CD1c-positive myeloid dendritic cell (primary cell): ENCODE measurements around the gene TST.

Source experiments
- DNase-seq: peaks from one replicate; pipeline ENCODE4 v3.0.0-alpha.2; 2016; ENCODE audit errors: extremely low spot score

TST gene

DNA sequence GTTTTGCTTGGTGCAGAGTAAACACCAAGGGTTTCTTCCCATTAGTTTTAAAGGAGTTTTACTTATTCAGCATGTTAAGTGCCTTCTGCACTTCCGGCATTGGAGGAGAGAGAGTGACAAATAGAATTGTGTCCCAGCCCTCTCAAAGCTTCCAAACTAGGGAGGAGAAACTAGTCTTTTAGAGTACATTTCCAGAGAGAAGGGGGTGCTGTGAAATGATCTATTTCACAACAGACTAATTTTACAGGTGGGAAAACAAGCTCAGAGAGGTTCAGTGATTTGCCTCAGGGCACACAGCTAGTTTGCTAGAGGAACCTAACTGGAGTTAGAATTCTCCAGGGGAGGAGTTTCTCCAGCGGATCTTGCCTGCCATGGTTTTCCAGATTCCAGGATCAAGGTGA, 12.9 kb upstream of the TST start:
- no peak for DNase-seq

DNA sequence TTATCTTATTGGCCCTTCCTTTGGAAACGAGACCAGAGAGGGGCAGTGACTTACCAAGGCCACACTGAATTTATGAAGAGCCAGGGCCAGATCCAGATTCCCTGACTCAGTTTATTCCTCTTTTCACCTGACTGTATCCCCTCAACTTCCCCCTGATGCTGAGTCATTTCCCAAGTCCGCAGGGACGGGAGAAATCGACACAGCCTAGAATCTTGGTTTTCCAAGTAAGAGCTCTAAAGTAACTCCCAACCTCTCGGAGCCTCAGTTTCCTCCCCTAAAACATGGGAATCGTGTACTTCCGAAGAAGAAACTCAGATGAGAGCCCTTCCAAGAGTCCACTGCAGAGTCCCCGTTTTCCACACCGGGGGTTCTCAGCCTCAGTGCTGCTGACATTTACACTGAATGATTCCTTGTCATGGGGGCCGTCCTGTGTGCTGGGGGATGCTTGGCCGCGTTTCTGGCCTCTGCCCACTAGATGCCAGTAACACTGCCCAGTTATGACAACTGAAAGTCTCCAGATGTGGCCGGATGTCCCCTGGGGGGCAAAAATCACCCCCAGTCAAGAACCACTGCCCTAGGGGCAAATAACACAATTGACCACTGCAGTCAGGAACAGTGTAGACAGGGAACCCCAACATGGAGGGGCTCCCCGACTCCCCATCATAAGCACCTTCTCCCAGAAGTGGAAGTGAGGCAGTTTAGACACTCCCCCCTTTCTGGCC, 11.5 kb upstream of the TST start:
- no peak for DNase-seq

DNA sequence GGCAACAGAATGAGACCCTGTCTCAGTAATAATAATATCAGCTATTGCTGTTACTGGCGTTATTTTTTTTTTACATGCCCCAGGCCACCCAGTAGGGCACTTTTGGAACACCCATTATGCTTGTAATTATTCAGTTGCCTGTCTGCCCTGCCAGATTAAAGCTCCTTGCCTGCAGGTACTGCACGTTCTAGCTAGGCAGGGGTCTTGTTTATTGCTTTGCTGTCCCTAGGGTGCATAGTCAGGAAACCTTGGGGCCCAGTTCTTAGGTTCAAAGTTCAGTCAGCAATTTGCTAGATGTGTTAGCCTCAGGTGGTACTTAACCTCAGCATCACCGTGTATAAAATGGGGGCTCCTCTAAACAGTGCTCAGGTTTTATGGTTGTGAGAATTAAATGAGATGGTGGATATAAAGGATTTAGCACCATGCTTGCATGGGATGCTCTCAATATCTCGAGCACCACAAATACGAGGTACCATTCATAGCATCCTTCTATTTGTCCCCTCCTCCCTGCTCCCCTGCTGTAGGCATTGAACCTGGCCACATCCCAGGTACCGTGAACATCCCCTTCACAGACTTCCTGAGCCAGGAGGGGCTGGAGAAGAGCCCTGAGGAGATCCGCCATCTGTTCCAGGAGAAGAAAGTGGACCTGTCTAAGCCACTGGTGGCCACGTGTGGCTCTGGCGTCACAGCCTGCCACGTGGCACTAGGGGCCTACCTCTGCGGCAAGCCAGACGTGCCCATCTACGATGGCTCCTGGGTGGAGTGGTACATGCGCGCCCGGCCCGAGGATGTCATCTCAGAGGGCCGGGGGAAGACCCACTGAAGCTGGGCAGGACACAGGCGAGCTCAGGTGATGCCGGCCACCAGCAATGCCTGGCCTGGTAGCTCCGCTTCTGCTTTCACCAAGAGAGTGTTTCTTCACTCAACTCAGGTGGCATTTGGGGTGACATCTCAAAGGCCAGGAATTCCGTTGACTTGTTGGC, 9.7 kb upstream of the TST start:
- DNase-seq = no peak

DNA sequence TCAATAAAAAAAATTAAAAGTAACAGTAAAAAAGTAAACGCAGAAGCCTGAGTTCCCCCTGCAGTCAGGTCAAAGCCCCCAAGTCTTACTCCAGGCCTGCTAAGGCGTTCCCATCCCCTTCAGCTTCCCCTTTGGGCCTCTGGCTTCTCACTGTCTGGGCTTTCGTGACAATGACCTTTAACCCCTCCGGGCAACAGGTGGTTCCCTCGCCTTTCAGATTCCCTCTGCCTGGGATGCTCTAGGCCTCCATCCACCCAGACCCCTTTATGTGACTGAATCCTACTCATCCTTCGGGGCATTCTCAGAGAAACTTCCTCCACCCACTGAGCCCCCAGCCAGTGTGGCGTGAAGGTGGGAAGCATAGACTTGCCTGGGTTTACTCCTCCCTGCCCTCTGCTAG, 8.3 kb upstream of the TST start:
- no peak for DNase-seq

DNA sequence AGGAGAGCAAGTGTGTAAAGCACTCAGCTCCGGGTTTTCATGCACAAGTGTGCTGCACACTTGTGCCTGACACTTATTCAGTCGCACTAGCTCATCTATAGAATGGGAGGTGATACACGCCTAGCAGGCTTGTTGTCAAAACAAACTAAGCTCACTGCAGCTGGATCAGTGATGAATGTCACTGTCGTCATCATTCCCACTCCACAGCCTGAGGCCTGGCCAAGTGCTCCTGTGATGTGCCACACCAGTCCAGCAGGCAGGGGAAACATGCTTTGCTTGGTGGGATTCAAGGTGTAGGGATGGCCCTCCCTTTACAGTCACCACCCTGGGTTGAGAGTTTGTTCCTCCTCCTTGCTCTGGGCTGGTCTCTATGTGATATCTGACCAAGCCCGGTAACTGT, 7.1 kb upstream of the TST start:
- no peak for DNase-seq

DNA sequence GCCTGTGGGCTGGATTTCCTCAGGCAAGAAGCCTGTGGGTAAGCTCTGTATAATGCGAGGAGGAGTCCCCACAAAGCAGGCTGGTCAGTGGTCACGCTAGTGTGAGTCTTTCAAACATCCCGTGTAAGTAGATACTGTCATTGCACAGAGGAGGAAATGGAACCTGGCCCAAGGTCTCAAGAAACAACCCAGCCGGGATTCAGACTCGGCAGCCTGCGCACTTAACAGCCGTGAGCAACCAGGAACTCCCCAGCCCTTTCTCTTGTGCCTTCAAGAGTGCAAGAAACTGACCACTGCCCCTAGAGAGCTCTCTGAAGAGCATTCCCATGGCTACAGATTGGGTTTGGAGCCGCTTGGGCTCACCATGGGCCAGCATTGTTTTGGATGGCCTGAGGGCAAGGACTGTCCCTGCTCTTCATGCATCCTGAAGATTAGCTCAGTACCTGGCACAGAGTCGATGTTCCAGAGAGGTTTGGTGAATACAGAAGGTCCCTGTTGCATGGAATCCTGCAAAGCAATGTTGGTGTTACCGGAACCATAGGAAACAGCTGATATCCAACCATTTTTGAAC, 6.3 kb upstream of the TST start:
- DNase-seq = no peak

DNA sequence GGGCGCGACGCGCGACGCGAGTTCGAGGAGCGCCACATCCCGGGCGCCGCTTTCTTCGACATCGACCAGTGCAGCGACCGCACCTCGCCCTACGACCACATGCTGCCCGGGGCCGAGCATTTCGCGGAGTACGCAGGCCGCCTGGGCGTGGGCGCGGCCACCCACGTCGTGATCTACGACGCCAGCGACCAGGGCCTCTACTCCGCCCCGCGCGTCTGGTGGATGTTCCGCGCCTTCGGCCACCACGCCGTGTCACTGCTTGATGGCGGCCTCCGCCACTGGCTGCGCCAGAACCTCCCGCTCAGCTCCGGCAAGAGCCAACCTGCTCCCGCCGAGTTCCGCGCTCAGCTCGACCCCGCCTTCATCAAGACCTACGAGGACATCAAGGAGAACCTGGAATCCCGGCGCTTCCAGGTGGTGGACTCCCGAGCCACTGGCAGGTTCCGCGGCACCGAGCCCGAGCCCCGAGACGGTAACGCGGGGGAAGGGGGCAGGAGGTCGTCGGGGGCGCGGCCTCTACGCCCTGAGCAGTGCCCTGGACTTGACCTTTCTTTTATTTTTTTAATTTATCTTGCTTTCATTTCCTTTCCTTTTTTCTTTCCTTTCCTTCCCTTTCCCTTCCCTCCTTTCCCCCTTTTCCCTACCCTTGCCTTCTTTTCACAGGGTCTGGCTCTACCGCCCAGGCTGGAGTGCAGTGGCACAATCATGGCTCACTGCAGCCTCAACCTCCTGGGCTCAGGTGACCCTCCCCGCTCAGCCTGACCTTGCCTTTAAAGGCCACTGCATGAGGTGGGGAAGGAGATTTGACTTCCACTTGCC, 5.3 kb upstream of the TST start:
- no peak for DNase-seq

DNA sequence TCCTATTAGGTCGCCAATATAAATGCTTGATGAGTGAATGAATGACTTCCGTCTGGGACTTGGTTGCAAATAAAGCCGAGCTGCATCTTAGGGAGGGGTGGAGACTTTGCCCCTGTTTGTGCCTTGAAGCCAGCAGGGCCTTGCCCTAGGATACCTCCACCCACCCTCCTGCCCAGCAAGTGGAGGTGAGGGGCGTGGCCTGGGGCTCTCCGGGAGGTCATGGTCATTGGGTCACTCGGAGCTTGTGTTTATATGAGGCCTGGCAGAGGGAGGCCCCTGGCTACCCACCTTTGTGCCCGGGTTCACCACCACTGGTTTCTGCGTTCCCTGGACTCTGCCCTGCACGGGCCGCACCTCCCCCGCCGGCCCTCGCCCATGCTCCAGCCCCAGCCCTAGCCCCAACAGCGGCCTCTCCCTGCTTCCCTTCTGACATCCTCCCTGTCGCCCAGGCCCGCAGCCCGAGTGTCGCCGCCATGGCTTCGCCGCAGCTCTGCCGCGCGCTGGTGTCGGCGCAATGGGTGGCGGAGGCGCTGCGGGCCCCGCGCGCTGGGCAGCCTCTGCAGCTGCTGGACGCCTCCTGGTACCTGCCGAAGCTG, 4.6 kb upstream of the TST start:
- DNase-seq = no peak

DNA sequence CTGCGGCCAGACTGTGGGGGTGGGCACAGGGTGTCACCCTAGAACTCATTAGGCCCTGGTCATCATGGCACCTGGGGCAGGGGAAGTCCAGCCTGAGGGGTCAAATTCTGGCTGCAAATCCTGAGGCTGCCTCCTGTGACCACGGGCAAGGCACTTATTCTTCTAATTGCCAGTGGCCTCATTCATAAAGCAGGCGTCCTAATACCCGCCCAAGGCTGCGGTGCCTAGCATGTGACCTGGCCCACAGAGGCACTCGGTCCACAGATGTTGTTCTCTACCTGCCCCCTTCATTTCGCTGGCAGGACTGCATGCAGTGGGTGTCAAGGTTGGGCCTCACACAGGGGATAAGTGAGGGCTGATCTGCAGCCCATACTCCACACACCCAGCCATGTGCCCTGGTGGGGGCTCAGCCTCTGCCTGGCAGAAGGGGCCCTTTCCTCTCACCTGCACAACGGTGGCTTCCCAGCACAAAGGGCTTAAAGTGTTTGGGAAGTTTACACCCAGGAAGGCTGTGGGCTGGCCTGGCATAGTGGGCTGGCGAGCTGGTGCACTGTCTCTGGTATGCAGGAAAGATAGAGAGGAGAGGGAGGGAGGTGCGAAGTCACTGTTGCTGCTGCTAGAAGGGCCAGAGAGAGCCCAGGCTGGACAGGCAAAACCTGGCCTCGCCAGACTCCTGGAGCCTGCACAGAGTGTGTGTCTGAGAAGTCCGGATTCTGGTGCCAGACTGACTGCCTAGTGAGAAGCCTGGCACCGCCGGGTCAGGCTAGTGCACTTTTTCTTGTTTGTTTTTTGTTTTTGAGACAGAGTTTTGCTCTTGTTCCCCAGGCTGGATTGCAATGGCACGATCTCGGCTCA, 3.5 kb upstream of the TST start:
- DNase-seq = no peak

DNA sequence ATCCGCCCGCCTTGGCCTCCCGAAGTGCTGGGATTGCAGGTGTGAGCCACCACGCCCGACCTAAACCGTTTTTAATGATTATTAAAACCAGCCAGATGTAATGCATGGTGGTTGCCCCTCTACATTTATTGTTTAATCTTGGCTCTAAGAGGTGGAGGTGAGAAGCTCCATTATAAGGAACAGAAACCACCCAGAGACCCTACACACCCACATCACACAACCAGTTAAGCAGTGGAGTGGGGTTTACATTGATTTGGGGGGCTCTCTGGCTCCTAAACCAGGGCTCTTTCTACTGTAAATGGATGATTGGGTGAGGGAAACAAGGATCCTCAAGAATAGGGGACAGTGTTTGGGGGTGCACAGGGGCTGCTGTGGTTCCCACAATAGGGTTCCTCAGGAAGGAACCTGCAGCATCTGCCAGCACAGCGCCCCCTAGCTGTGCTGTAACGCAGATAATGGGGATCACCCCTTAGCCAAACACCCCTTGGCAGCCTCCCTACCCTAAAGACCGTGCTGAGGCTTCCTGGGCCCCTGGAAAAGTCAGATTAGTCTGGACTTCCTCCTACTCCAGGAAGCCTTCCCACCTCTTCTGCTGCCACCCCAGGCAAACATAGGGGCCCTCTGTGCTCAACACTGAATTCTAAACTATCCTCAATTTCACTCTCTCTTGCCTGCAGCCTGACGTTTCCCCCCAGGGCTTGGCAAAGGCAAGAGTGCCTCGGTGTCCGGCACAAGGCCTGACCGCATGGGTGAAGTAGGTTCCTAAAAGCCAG, 2.6 kb upstream of the TST start:
- peak; percentile 71 for DNase-seq

DNA sequence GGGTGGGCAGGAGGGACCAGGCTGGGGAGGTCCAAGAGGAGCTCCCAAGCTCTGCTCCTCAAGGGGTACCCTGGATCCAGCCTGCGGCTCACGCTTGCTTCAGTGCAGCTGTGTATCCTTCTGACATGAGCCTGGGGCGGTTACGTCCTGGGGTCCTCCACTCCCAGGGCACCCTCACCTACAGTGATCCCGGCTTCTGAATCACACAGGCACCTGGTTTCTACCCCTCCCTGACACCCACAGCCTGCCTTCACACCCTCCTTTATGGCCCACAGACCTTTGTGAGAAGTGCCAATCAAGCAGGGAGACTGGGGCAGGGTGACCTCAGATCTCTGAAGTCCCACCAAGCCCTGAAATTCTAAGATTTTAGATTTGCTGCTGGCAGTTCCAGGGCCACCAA, 1.8 kb upstream of the TST start:
- no peak for DNase-seq

DNA sequence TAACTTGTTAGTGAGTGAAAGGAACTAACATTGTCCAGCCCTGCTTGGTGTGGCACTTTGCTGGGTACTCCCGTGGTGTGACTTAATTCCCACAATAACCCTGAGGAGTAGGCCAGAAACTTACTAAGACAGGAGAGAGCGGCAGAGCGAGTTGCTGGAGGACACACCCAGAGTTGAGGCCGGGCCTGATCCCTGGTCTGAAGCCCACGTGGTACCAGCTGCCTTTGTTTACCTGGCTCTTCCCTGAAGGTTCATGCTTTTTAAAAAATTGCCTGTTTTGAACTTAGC, 889 bp upstream of the TST start:
- peak; percentile 13 for DNase-seq

DNA sequence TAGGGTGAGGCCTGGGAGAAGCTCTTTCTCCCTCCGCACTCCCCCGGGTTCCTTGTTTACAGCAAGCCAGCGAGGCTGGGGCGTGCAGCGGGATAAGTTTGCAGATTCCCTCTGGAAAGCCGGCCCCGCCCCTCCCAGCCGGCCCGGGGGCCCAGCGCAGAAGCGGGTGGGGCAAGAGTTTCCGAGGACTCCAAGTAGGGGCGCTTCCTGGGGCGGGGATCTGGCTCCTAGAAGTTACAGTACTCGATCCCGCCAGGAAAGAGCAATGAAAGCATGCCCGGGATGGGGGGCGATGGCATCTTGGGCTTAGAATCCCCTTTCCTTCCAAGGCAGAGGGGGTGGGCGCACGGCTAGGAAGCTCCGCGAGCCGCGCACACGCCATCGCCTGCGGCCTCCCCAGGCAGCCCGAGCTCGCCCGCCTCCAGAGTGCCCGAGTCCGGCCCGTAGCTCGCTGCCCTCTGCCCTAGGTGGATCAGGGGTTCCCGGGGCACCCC, 385 bp downstream of the TST start:
- DNase-seq = peak; percentile 15

DNA sequence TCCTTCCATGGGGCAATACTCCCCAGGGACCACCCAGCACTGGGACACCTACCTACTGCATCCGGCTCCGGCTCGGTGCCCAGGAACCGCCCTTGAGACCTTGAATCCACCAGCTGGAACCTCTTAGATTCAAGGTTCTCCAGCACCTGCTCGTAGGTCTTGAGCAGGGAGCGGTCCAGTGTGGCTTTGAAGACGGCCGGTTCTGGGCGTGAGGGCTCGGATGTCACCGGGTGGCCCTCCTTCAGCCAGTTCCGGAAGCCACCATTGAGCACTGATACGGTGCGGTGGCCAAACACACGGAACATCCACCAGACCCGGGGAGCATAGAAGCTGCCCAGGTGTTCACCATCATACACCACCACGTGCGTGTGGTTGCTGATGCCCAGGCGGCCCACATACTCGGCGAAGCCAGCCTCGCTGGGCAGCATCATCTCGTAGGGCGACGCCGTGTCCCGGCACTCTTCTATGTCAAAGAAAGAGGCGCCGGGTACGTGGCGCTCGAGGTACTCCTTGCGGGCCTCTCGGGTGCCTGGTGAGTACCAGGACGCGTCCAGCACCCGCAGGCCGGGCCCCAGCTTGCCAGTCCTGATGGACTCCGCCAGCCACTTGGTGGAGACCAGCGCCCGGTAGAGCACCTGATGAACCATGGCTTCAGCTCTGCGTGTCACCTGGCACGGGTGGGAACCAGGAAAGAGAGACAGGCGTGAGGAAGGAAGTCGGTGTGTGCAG, 997 bp downstream of the TST start:
- DNase-seq = no peak

DNA sequence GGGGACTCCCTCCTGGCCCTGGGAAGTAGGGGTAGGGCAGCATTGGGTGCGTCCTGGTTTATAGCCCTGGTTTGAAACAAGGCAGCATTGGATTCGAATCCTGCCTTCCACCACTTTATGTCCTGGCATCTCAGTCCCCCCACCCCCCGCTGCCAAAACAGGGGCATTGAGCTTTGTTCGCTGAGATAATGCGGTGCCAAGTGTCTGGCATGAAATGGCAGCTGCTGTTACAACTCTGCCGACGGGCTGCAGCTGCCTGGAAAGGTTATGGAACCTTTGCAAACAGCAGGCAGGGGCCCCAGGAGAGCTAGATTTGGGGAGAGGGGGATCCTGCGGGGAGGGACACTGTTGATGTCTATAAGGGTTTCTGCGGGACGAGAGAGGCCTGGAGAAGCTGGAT, 1.9 kb downstream of the TST start:
- no peak for DNase-seq

DNA sequence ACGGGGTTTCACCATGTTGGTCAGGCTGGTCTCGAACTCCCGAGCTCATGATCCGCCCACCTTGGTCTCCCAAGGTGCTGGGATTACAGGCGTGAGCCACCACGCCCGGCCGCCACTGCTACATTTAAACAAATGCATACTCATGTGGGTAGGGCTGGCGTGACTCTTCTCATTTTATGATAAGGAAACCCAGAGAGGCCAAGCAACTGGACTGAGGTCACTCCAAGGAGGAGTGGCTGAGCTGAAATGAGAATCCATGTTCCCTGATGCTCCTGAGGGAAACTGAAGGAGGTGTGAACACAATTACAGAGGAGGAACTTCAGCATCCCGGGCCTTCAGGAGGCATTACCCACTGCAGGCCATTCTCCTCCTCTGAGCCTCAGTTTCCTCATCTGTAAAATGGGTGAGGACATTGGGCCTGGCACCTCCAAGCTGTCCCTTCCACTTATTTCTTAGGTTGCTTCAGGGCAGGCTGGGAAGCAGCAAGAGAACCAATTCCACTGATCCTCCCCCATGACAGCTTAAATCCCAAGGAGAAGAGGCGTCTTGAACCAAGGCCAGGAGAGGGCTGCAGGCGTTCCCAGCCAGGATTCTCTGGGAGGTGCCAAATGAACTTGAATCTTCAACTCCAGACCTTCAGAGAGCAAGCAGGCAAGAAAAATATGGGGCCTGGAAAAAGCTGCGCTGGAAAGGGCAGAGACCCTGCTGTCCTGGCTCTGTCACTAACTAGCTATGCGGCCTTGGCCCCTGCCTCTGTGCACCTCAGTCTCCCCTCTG, 2.9 kb downstream of the TST start:
- DNase-seq = no peak

DNA sequence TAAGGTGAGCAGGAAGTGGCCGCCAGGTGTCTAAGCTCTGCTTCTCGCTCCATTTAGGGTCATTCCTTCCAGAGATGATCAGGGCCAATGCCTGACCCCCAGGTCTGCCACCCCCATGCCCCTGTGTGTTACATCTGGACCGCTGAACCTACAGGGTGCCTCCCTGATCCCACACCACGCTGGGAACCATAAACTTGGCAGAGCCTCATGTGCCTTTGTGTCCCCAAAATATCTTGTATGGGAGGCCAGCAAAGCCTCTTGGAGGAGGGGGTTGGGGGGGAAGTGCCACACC, 3.7 kb downstream of the TST start:
- DNase-seq = no peak

DNA sequence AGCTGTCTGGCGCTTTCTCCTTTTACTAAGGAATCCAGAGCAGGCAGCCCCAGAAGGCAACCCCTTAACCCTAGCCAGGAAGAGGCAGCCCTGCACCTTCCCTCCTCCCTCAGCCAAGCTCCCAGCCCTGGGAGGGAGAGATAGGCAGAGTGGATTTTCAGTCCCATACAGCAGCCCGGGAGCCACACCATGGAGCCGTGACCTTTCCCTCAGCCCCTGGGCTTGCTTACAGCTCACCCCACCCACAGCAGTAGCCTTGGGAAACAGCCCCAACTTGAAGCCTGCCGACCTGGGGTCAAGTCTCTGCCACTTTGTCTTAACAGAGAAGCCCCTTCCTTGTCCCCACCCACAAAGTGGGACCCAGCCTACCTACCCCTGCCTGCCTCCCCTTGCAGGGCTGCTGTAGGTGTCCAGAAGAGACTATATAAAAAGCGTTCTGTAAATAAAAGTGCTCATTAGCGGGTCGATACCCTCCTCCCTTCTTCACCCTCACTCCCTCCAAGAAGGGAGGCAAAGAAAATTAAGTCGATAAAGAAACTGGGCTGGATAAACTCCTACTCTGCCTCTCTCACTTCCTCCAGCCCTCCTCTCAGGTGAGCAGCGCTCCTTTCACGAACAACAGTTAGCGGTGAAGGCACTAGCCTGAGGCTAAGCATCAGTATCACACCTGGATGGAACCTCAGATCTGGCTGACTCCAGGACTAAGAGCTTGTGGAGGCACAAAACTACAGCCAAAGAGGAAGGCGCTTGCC, 4.2 kb downstream of the TST start:
- no peak for DNase-seq
